HUES48 (cell line): Measurements from ENCODE around the gene FAM174C.

ENCODE experiments used
- H3K27ac ChIP-seq: one replicate; pipeline ENCODE4 v1.7.0; 2013; ENCODE audit warnings: low read depth, low read length, inconsistent platforms
- H3K27me3 ChIP-seq: 2 replicates; pipeline ENCODE4 v1.6.1; 2013; ENCODE audit warnings: mild to moderate bottlenecking, low read length; ENCODE audit not compliant: control insufficient read depth, insufficient read depth
- H3K36me3 ChIP-seq: 2 replicates; pipeline ENCODE4 v1.6.1; 2013; ENCODE audit warnings: low read length; ENCODE audit not compliant: control insufficient read depth, insufficient read depth
- H3K4me1 ChIP-seq: 2 replicates; pipeline ENCODE4 v1.6.1; 2013; ENCODE audit warnings: mild to moderate bottlenecking, low read length; ENCODE audit not compliant: control insufficient read depth, insufficient read depth
- H3K4me3 ChIP-seq: 2 replicates; pipeline ENCODE4 v1.5.1; 2013; ENCODE audit warnings: mild to moderate bottlenecking, low read depth, low read length
- H3K9ac ChIP-seq: 2 replicates; pipeline ENCODE4 v1.6.1; 2013; ENCODE audit warnings: mild to moderate bottlenecking, low read depth, low read length, moderate library complexity
- H3K9me3 ChIP-seq: 2 replicates; pipeline ENCODE4 v1.6.1; 2013; ENCODE audit warnings: low read length; ENCODE audit not compliant: control insufficient read depth, insufficient read depth

Gene FAM174C

DNA sequence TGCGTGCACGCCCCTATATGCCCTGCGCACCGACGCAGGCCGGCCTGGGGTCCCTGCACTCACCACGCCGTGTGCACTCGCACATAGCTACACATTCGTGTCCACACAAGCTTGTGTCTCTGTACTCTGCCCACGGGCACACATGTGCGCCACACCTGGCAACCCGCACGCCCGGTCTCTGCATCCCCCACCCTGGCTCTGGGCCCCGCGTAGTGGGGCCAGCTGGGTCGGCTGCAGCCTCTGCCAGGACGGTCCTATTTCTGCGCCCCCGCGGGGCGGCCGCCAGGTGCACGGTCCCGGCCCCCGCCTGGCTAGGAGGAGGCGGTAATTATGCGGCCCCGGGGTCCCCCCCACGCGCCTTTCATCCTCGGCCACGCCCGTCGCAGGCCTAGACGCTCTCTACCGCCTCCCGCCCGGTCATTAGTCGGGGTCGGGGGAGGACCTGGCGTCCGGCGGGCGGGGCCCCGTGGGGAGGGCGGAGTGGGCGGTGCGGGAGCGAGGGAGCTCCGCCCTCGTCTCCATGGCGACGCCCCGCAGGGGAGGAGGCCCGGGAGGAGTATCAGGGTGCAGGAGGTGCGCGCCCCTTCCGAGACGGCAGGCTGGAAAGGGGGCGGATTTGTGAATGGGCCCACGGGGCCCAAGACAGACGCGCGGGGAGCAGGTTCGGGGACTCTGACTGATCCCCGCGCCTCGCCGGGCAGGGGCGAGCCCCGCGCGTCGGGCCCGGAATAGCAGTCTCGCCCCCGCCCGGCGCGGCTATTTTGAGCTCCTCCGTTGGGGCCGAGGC, 9.0 kb upstream of the FAM174C start:
- Histone ChIP-seq H3K27ac (peak overlapping the region; percentile 57), H3K27me3 (peaks cover 11% of the 10 kb centered on the region), H3K36me3 (peaks cover 9% of the 10 kb centered on the region), H3K4me3 (peak overlapping the region; percentile 63), H3K9me3 (no peaks in the 10 kb centered on the region), H3K9ac (peak overlapping the region; percentile 52; the same call in 1 of the 2 replicates), H3K4me1 (peaks cover 40% of the 10 kb centered on the region)

DNA sequence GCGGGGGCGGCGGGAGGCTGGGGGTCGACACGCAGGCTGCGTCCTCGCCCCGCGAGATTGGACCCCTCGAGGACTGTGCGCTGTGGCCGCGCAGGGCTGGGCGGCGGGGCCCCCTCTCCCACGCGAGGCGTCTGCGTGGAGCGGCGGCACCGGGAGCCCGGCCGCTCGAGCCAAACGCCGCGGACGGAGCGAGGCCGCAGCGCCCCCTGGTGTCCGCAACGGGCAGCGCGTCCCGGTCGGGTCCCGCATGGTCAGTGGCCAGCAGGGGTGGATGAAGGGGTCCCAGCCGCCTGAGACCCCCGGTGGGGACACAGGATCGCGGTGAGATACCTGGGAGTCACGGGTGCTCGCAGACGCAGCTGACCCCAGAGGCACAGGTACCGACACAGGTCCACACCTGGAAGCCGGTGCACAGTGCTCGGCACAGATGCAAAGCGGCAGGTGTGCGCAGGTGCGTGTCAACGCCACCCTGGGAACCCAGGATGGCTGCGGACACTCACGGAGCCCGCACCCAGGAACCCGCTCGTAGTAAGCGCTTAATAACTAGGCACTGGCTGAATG, 8.3 kb upstream of the FAM174C start:
- Histone ChIP-seq H3K27ac (peak overlapping the region; percentile 57), H3K4me1 (peaks cover 33% of the 10 kb centered on the region)

DNA sequence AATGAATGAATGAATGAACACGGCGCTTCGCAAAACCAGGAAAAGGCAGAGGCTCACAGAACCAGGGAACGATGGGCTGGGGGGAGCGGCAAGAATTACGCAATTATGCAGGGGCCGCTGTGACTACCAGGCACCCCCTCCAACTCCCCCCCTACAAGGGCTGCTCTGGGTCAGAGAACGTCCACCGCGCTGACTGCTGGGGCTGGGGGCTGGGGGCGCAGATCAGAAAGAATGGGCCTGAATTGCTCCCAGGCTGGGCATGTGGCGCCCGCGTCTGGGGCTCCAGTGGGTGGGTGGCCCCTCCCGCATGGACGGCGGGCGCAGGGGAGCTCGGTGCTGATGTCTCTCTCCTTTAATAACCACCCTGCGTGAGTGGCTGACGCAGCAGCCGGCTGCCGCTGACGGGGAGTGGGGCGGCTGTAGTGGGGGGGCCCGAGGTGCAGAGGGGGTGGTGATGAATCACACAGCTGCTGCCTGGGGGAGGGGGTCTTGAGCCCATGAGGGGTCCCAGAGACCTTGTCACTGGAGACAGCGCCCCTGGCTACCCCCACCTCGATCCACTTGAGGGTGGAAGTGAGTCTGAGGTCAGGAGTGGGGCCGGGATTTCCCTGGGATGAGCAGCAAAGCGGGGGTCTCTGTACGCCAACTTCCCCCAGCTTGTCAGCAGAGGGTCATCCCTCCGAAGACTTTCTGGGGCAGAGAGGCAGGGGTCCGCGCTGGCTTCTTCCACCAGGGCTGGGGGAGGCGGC, 7.7 kb upstream of the FAM174C start:
- peaks cover 22% of the 10 kb centered on the region for H3K36me3 ChIP-seq
- H3K27me3 ChIP-seq: peaks cover 11% of the 10 kb centered on the region
- H3K27ac ChIP-seq: no peak overlapping the region
- no peaks in the 10 kb centered on the region for H3K9me3 ChIP-seq
- no peak overlapping the region for H3K9ac ChIP-seq
- peaks cover 28% of the 10 kb centered on the region for H3K4me1 ChIP-seq
- peak overlapping the region; percentile 63 for H3K4me3 ChIP-seq

More for the DNA sequence above, 8.3 kb upstream of the FAM174C start:
- no peak overlapping the region for H3K9ac ChIP-seq
- H3K36me3 ChIP-seq: peaks cover 16% of the 10 kb centered on the region
- H3K27me3 ChIP-seq: peaks cover 11% of the 10 kb centered on the region
- H3K4me3 ChIP-seq: peak overlapping the region; percentile 63
- no peaks in the 10 kb centered on the region for H3K9me3 ChIP-seq

DNA sequence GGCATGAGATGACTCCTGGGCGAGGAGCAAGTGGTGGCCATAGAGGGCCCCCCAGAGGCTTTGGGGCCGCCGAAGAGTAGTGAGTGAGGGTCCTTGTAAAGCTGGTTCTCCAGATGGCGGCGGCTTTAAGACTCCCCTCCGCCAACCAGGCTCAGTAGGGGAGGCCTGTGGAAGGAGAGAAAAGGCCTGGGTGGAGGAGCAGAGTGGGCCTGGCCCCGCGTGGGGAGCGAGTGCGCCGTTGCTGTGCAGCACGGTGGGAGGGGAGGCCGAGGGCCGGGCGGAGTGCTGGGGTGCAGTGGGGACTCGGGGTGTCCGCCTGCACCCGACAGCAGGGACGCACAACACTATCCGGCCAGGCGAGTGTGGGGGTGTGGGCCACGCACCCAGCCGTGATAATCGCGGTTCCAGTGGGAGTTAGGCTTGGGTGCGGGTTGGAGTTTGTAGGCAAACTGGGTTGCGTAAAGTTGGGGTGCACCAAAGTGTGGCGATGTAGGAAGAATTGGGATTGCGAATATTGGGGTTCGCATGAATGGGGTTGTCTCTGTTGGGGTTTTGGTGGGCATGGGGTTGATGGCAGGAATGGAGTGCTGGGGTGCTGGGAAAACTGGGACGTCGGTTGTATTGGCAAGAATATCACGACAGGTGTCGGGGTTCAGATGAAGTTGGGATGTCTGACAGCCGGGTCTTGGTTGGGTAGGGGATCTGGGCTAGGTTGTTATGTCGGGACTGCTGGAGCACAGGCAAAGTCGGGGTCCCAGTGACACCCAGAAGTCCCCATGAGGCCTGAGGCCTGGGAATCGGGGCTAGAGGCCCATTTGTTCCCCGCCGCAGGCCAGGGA, 6.9 kb upstream of the FAM174C start:
- H3K9ac ChIP-seq: no peak overlapping the region
- H3K4me1 ChIP-seq: peaks cover 20% of the 10 kb centered on the region
- H3K4me3 ChIP-seq: no peak overlapping the region
- peaks cover 11% of the 10 kb centered on the region for H3K27me3 ChIP-seq
- no peak overlapping the region for H3K27ac ChIP-seq
- H3K36me3 ChIP-seq: peaks cover 30% of the 10 kb centered on the region
- H3K9me3 ChIP-seq: no peaks in the 10 kb centered on the region

DNA sequence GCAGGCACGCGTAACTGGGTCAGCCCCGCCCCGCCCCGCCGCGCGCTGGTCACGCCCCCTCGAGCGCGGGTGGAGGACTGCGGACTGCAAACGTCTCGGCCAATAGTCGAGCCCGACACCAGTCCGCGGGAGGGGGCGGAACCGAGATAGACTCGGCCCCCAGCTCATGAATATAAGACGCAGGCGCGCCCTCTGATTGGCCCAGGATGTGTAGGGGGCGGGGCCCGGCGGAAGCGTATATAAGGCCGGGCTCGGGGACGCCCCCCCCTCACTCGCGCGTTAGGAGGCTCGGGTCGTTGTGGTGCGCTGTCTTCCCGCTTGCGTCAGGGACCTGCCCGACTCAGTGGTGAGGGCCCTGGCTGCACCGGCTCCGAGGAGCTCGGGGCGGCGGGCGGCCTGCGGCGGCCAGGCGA, 6.3 kb upstream of the FAM174C start, which contains the start of gene CIRBP:
Gene CIRBP (plus strand): TSS at position 268 of the 413 bp plus-strand sequence. CDS start 1,602 bp downstream, outside the sequence.
- peak within 1 kb of the TSS; percentile 97 for H3K27ac ChIP-seq
- H3K36me3 ChIP-seq: peaks cover 36% of the 10 kb centered on the region
- H3K4me1 ChIP-seq: peaks cover 20% of the 10 kb centered on the region

GRCh38 chr19:1269478-1270212, 5.7 kb upstream of the FAM174C start:
- H3K4me1 ChIP-seq: peaks cover 23% of the 10 kb centered on the region
- no peaks in the 10 kb centered on the region for H3K9me3 ChIP-seq
- peak overlapping the region; percentile 96 for H3K9ac ChIP-seq
- peaks cover 11% of the 10 kb centered on the region for H3K27me3 ChIP-seq
- H3K36me3 ChIP-seq: peaks cover 42% of the 10 kb centered on the region
- H3K27ac ChIP-seq: peak overlapping the region; percentile 97
- H3K4me3 ChIP-seq: peak overlapping the region; percentile 81

More for the DNA sequence above, 6.3 kb upstream of the FAM174C start, which contains the start of gene CIRBP:
- Histone ChIP-seq H3K4me3 (peak within 1 kb of the TSS; percentile 81), H3K9me3 (no peaks in the 10 kb centered on the region), H3K27me3 (peaks cover 11% of the 10 kb centered on the region), H3K9ac (peak within 1 kb of the TSS; percentile 96)

GRCh38 chr19:1270213-1270853, 5.0 kb upstream of the FAM174C start:
- peak overlapping the region; percentile 97 for H3K27ac ChIP-seq
- H3K36me3 ChIP-seq: peaks cover 44% of the 10 kb centered on the region
- peaks cover 16% of the 10 kb centered on the region for H3K4me1 ChIP-seq
- peak overlapping the region; percentile 81 for H3K4me3 ChIP-seq
- peaks cover 11% of the 10 kb centered on the region for H3K27me3 ChIP-seq
- H3K9me3 ChIP-seq: no peaks in the 10 kb centered on the region
- H3K9ac ChIP-seq: peak overlapping the region; percentile 96

DNA sequence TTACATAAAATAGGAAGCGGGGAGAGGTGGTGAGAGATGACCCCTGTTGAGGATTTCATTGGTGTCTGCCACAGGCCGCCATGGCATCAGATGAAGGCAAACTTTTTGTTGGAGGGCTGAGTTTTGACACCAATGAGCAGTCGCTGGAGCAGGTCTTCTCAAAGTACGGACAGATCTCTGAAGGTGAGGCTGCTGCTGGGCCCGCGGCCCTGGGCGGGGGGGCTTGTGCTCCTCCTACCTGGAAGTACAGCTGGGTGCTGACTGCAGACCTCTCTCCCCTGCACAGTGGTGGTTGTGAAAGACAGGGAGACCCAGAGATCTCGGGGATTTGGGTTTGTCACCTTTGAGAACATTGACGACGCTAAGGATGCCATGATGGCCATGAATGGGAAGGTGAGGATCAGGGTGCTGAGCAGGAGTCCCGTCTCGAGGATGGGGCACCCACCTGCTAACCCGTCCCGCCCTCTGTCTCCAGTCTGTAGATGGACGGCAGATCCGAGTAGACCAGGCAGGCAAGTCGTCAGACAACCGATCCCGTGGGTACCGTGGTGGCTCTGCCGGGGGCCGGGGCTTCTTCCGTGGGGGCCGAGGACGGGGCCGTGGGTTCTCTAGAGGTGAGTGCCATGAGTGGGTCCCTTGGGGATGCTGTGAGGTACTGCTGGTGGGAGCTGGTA, 4.3 kb upstream of the FAM174C start:
- no peak overlapping the region for H3K4me3 ChIP-seq
- peaks cover 12% of the 10 kb centered on the region for H3K4me1 ChIP-seq
- peak overlapping the region; percentile 96; the same call in 1 of the 2 replicates for H3K9ac ChIP-seq
- H3K27me3 ChIP-seq: peaks cover 11% of the 10 kb centered on the region
- no peaks in the 10 kb centered on the region for H3K9me3 ChIP-seq
- peak overlapping the region; percentile 97 for H3K27ac ChIP-seq
- peaks cover 44% of the 10 kb centered on the region for H3K36me3 ChIP-seq
